HG03060 (cell line): ENCODE data around the gene TRIM28.
"Not testable (repeated sequence)": the region's sequence is repeated elsewhere in the genome, so short reads cannot be mapped to it uniquely, and the experiment has no call there.

Experiments
- ATAC-seq: cut with Tn5 transposase; IDR thresholded peaks from one replicate; pipeline ENCODE4 v1.9.1; 2021; ENCODE audit warnings: low read depth, moderate number of reproducible peaks; ENCODE audit not compliant: unreplicated experiment

The TRIM28 gene

GRCh38 chr19:58518256-58519086 lies 25.4 kb upstream of the TRIM28 start:
- ATAC-seq, result no peak

- no peak for ATAC-seq
These were observed 24.8 kb upstream of the TRIM28 start for GRCh38 chr19:58519087-58519354.

- peak; percentile 78 for ATAC-seq
These were observed 24.3 kb upstream of the TRIM28 start, which contains the start of gene ZBTB45 for GRCh38 chr19:58519355-58520256. ZBTB45 (minus strand) TSS chr19:58519810; CDS start chr19:58517673, 2,137 bp downstream.

DNA sequence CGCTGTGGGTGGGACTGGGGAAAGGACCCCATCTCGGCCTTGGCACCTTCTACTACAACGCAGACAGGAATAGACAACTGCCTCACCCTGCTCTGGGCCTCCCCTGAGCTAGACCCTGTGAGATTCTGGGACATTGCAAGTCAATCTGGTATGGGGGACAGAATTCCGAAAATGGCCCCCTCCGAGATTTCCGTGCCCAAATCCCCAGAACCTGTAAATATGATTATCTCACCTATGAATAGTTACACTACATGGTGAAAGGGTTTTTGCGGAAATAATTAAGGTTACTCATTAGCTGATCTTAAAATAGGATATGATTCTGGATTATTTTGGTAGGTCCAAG lies 23.6 kb upstream of the TRIM28 start:
- no peak for ATAC-seq

DNA sequence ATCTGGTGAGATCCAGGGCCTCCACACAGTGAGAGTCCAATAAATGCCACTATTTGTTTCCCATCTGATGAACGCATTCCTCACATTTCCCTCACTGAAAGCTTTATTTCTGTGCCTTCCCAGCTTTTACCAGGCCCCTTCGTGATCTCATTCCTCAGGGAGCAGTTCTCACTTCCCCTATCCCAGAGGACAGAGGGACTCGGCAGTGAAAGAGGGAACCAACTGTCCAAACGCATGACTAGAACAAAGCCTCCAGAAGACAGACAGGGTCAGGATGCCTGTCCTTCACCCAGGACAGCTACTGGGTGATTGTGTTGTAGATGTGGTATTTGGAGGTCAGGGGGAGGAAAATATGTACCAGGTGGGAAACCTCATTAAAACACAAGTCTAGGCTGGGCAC lies 22.2 kb upstream of the TRIM28 start:
- ATAC-seq, result no peak

DNA sequence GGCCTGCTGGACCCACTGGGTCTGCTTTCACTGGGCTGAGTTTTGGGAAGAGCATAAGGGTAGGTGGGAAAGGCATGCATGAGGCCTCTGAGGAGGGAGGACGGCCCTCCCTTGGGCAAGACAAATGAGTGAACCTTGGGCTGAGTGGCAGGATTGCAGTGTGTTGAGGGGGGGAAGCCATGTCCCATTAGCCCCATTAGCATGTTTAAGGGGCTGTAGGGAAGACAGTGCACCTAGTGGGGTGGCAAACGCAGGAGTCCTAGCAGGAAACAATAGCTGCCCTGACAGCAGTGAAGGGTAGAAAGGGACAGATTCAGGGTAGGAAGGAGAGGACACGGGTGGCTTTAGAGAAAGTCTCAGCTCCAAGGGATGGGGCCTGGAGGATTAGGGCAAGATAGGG lies 21.2 kb upstream of the TRIM28 start:
- ATAC-seq, result no peak

DNA sequence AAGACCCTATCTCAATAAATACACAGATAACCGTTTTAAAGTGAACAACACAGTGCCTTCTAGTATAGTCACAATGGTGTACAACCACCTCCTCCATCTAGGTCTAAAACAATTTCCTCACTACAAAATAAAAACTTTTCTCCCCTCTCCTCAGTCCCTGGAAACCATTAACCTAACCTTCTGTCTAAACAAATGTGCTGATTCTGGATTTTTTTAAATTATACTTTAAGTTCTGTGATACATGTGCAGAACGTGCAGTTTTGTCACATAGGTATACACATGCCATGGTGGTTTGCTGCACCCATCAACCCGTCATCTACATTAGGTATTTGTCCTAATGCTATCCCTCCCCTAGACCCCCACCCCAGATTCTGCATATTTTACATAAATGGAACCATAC lies 14.5 kb upstream of the TRIM28 start:
- ATAC-seq, result no peak

DNA sequence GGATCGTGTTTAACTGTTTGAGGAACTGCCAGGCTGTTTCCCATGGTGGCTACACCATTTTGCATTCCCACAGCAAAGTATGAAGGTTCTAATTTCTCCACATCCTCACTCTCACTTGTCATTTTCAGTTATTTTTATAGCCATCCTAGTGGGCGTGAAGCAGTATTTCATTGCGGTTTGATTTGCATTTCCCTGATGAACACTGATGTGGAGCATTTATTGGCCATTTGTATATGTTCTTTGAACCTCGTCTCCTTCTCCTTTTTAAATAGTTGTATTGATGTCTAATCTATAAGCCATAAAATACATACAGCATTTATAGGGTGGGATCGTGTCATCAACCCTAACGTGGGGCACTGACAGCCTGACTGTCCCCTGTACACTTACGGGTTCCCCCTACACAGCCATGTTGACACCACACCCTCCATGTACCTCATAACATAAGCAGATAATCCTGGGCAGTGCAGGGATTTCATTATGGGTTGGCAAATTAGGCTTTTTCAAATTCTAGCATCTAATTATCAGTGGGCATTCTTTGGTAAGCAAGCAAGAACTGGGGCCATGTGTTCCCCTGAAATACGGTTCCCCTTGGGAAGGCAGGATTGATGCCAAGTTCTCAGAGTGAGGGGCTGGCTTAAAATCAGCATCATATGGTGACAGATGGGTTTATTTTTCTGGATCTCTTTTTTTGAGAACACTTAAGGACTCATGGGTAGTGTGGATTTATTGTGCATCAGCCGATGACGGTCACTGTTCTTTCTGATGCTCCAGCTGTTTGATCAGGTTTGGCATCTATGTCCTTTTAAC lies 12.6 kb upstream of the TRIM28 start:
- no peak for ATAC-seq

GRCh38 chr19:58535857-58536256 lies 8.0 kb upstream of the TRIM28 start:
- no peak for ATAC-seq

DNA sequence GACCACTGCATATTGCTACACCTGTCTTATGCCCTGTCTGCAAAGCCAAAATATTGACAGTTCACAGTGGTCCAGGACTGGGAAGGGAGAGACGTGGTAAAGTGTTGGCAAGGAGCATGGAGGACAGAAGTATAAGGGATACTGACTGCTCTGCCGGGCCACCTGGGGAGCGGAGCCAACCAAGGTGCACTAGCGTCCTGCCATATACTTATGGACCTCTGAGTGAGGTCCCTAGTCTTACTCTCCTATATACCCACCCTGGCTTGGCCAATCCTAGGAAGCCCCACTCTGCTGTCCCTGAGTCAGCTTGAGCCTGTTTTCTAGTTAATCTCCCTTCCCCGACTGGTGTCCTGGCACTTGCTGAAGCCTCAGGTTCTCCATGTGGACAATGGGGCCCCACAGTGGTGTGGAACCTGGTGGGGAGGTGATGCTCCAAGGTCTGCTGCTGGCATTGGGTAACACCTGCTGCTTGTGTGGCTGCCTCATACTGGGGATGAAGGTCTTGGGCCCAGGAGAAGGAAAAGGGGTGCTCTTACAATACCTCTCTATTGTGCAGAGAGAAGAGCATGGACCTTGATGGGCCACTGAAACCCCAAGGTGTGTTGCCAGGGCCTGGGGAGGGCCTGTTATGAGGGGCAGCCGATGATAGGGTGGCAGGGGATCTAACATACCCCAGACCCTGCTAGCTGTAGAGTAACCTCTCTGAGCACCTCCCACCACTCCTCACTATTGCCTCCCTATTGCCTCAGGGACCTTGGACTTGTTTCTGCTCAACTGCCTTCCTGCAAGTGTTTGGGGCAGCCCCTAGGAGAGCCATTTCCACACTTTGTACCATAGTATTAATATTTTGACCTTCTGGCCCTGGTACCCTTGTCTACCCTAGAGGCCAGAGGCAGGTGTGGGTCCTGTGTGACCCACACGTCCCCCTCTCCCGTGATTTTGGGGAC lies 6.7 kb upstream of the TRIM28 start:
- no peak for ATAC-seq

GRCh38 chr19:58538257-58539168 lies 5.4 kb upstream of the TRIM28 start:
- no peak for ATAC-seq

DNA sequence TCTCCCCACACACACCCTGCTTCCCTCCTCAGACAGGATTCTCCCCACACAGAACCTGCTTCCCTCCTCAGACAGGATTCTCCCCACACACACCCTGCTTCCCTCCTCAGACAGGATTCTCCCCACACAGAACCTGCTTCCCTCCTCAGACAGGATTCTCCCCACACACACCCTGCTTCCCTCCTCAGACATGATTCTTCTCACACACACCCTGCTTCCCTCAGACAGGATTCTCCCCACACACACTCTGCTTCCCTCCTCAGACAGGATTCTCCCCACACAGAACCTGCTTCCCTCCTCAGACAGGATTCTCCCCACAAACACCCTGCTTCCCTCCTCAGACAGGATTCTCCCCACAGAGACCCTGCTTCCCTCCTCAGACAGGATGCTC lies 4.7 kb upstream of the TRIM28 start:
- not testable (repeated sequence) for ATAC-seq

DNA sequence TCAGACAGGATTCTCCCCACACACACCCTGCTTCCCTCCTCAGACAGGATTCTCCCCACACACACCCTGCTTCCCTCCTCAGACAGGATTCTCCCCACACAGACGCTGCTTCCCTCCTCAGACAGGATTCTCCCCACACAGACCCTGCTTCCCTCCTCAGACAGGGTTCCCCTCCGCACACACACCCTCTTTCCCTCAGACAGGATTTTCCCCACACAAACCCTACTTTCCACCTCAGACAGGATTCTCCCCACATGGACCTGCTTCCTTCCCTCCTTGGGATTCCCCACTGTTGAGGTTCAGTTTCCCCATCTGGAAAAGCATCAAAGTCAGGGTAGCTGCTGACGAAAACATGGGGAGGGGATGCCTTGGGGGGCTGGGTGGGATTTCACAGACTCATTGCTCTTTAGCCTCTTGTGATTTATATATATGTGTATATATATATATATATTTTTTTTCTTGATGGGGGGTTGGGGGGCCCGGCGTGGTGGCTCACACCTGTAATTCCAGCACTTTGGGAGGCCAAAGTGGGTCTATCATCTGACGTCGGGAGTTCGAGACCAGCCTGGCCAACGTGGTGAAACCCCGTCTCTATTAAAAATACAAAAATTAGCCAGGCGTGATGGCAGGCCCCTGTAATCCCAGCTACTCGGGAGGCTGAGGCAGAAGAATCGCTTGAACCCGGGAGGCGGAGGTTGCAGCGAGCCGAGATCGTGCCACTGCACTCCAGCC lies 1.1 kb upstream of the TRIM28 start:
- ATAC-seq, result not testable (repeated sequence)

- peak; percentile 19 for ATAC-seq
These were observed 874 bp downstream of the TRIM28 start for GRCh38 chr19:58544591-58545285.

DNA sequence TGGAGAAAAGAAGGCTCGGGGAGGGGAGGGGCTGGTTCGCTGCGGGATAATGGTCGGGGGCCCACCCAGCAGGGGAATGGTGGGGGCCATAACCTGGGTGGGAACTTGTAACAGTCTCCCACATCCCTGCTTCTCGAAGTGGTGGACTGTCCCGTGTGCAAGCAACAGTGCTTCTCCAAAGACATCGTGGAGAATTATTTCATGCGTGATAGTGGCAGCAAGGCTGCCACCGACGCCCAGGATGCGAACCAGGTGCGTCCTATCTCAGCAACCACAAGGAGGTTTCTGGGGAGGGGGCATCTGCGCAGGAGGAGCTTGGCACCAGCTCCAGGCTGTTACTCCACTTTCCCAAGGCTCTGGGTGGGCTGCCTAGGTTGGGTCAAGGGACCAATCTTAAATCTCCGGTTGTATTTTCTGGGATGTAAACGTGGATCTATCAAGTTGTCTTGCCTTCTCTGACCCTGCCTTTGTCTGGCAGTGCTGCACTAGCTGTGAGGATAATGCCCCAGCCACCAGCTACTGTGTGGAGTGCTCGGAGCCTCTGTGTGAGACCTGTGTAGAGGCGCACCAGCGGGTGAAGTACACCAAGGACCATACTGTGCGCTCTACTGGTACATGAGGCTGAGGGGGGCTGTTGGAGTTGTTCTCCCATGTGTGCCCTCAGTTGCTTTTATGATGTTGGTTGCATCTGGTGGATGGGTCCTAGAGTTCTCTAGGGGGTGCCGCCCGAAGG lies 1.6 kb downstream of the TRIM28 start:
- ATAC-seq, result no peak

- ATAC-seq, result no peak
These were observed 2.2 kb downstream of the TRIM28 start for GRCh38 chr19:58546019-58546530.
